Panc1 (cell line): ENCODE data around the gene GSG1L. TPM values are rescaled to one million over a fixed set of nuclear protein-coding genes. Genes with fewer than 3 reads are reported as not detected.

Source experiments
- ATAC-seq: fragments of 200-7000 bp; cut with Tn5 transposase; 2 replicates; pipeline ENCODE4 v1.9.1; 2020; ENCODE audit warnings: mild to moderate bottlenecking, moderate library complexity
- BruUV-seq: library from RNA; stranded (reverse); fragments of 400-500 nt; replicated peaks from 2 replicates; lab custom pipeline; 2021; lab: Mats Ljungman, UMichigan
- CTCF ChIA-PET: fragments of 300-600 bp; sonication (Branson Sonifier 250); formaldehyde crosslinking; loops from one replicate; lab custom pipeline; 2022; ENCODE audit warnings: antibody characterized with exemption; lab: Charles Lee
- POLR2A ChIA-PET: fragments of 300-600 bp; sonication (Branson Sonifier 250); formaldehyde crosslinking; loops from one replicate; lab custom pipeline; 2022; ENCODE audit warnings: antibody characterized with exemption; lab: Charles Lee
- DNase-seq: peaks from one replicate; pipeline ENCODE4 v3.0.0-alpha.2; 2010; ENCODE audit warnings: low read depth, low spot score
- H3K27ac ChIP-seq: 2 replicates; pipeline ENCODE4 v1.5.1; 2011; ENCODE audit warnings: mild to moderate bottlenecking, low read length, inconsistent platforms
- H3K27me3 ChIP-seq: fragments of 200-500 bp; sonication (Bioruptor generic); 2 replicates; pipeline ENCODE4 v1.6.0; 2014; ENCODE audit warnings: low read length, inconsistent platforms; ENCODE audit not compliant: control insufficient read depth, insufficient read depth
- H3K36me3 ChIP-seq: fragments of 200-500 bp; sonication (Bioruptor generic); 2 replicates; pipeline ENCODE4 v1.5.1; 2014; ENCODE audit warnings: inconsistent platforms, mild to moderate bottlenecking, low read length, moderate library complexity; ENCODE audit not compliant: control insufficient read depth, insufficient read depth
- H3K4me1 ChIP-seq: 2 replicates; pipeline ENCODE4 v1.5.1; 2011; ENCODE audit warnings: inconsistent platforms, mild to moderate bottlenecking, low read length, moderate library complexity; ENCODE audit not compliant: control insufficient read depth, insufficient read depth
- H3K4me3 ChIP-seq, 2 experiments: 2 replicates each; pipeline ENCODE4 v1.5.1; 2011 to 2012; ENCODE audit warnings: low read depth in 2 of 2, low read length in 2 of 2, mild to moderate bottlenecking in 2 of 2, inconsistent platforms in 1 of 2, moderate library complexity in 1 of 2
- H3K9me3 ChIP-seq: fragments of 200-500 bp; sonication (Bioruptor generic); 2 replicates; pipeline ENCODE4 v1.5.1; 2014; ENCODE audit warnings: low read depth, mild to moderate bottlenecking, inconsistent platforms, low read length, moderate library complexity; ENCODE audit not compliant: control insufficient read depth, insufficient read depth
- CTCF ChIP-seq: fragments of 450-650 bp; IDR thresholded peaks from 2 replicates; pipeline ENCODE4 v1.5.1; 2017; ENCODE audit warnings: mild to moderate bottlenecking
- POLR2AphosphoS5 ChIP-seq: IDR thresholded peaks from 2 replicates; pipeline ENCODE4 v1.6.1; 2012; ENCODE audit warnings: mild to moderate bottlenecking, low read depth, low read length, moderate library complexity
- SIN3A ChIP-seq: IDR thresholded peaks from 2 replicates; pipeline ENCODE4 v1.6.1; 2012; ENCODE audit warnings: low read depth, mild to moderate bottlenecking, low read length, moderate library complexity, borderline replicate concordance; ENCODE audit not compliant: insufficient read depth
- TCF7L2 ChIP-seq: IDR thresholded peaks from 2 replicates; pipeline ENCODE4 v1.6.1; 2011; ENCODE audit warnings: mild to moderate bottlenecking, low read depth, low read length, inconsistent platforms
- in situ Hi-C: cut with HindIII; loops from 2 replicates; pipeline ENCODE4 v1.10.0; 2016; ENCODE audit warnings: low sequenced_read_pairs, low pct_unique_long_range_greater_than_20kb
- intact Hi-C: fragments of 100-400 bp; cut with micrococcal nuclease; formaldehyde crosslinking; loops from one replicate; pipeline ENCODE4 v1.10.0; 2022; ENCODE audit not compliant: unreplicated experiment
- total RNA-seq: library from RNA; stranded (reverse); gene quantifications from one replicate; pipeline ENCODE4 v1.2.1, GENCODE V29; 2021; ENCODE audit not compliant: unreplicated experiment
- TF ChIP-seq, protein P1 (sequence below), 2 experiments: IDR thresholded peaks; 2 replicates each; pipeline ENCODE4 v1.6.1; 2011 to 2012; ENCODE audit warnings: low read depth in 2 of 2, control low read depth in 1 of 2, low read length in 1 of 2, mild to moderate bottlenecking in 1 of 2, moderate library complexity in 1 of 2; ENCODE audit not compliant: insufficient read depth in 1 of 2

GSG1L gene
- total RNA-seq, 1 experiment from 2014 or later: 0.08 TPM

DNA sequence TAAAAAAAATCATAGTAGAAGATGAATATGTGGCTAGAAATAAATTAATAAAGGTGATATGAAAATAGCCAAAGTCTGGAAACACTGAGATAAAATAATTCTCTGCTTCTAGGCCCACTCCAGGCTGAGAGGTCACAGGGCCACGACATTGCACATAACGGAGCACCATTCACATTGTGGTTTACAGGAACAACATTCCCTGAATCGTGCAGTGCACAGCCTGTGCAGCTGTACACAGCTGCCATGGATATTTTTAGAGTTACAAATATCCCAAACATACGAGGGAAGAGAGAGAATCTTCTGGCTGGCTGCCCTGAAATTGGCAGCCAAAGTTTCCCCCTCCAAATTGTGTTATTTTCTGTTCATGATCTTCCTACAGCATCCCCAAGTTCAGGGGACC, 68.8 kb downstream of the GSG1L start:
- ATAC-seq (no peak), DNase-seq (no peak)
- ChIA-PET POLR2A (no interaction called here), CTCF (no interaction called here)
- TF ChIP-seq TCF7L2 (no peak), CTCF (no peak), POLR2AphosphoS5 (no peak), SIN3A (no peak)
- TF ChIP-seq, protein P1, sequence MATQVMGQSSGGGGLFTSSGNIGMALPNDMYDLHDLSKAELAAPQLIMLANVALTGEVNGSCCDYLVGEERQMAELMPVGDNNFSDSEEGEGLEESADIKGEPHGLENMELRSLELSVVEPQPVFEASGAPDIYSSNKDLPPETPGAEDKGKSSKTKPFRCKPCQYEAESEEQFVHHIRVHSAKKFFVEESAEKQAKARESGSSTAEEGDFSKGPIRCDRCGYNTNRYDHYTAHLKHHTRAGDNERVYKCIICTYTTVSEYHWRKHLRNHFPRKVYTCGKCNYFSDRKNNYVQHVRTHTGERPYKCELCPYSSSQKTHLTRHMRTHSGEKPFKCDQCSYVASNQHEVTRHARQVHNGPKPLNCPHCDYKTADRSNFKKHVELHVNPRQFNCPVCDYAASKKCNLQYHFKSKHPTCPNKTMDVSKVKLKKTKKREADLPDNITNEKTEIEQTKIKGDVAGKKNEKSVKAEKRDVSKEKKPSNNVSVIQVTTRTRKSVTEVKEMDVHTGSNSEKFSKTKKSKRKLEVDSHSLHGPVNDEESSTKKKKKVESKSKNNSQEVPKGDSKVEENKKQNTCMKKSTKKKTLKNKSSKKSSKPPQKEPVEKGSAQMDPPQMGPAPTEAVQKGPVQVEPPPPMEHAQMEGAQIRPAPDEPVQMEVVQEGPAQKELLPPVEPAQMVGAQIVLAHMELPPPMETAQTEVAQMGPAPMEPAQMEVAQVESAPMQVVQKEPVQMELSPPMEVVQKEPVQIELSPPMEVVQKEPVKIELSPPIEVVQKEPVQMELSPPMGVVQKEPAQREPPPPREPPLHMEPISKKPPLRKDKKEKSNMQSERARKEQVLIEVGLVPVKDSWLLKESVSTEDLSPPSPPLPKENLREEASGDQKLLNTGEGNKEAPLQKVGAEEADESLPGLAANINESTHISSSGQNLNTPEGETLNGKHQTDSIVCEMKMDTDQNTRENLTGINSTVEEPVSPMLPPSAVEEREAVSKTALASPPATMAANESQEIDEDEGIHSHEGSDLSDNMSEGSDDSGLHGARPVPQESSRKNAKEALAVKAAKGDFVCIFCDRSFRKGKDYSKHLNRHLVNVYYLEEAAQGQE (IDR thresholded peaks at IDR 0.05; ENCODE audit: insufficient read depth in 1 of 2, low read depth in 2 of 2, low read length in 1 of 2): no peak
- intact Hi-C loops: no loop called here
- Histone ChIP-seq H3K27me3 (no peaks in the 10 kb centered on the region), H3K27ac (no peak overlapping the region), H3K4me3 (no peak overlapping the region), H3K4me1 (no peaks in the 10 kb centered on the region), H3K9me3 (no peaks in the 10 kb centered on the region), H3K36me3 (no peaks in the 10 kb centered on the region)
- no TSS peak for BruUV-seq
- in situ Hi-C loops: no loop called here

GRCh38 chr16:27993587-27993986, 69.9 kb downstream of the GSG1L start:
- Histone ChIP-seq H3K27me3 (no peaks in the 10 kb centered on the region), H3K9me3 (no peaks in the 10 kb centered on the region), H3K27ac (no peak overlapping the region), H3K4me3 (no peak overlapping the region), H3K4me1 (no peaks in the 10 kb centered on the region), H3K36me3 (no peaks in the 10 kb centered on the region)
- CTCF ChIA-PET: no interaction called here
- POLR2A ChIA-PET: no interaction called here
- TF ChIP-seq SIN3A (no peak), POLR2AphosphoS5 (no peak), CTCF (no peak), TCF7L2 (no peak)
- TF ChIP-seq, protein P1 (IDR thresholded peaks at IDR 0.05; ENCODE audit: insufficient read depth in 1 of 2, low read depth in 2 of 2, low read length in 1 of 2): no peak
- no peak for ATAC-seq
- DNase-seq: no peak
- no TSS peak for BruUV-seq
- intact Hi-C loops (no loop called here), in situ Hi-C loops (no loop called here)
